C4-2B (cell line): ENCODE results near the gene OR52J3.

Experiments used
- H3K27ac ChIP-seq: fragments of 450-650 bp; 2 replicates; pipeline ENCODE4 v1.5.1; 2017
- ZFX ChIP-seq: fragments of 450-650 bp; IDR thresholded peaks from 2 replicates; pipeline ENCODE4 v1.6.1; 2017
- TF ChIP-seq, protein P1 (sequence below): fragments of 450-650 bp; conservative IDR thresholded peaks from 2 replicates; pipeline ENCODE4 v1.5.1; 2017; ENCODE audit warnings: mild to moderate bottlenecking

OR52J3 gene

GRCh38 chr11:5096011-5096410, 49.7 kb downstream of the OR52J3 start:
- H3K27ac ChIP-seq = no peak overlapping the region
- no peak for TF ChIP-seq ZFX
- TF ChIP-seq, protein P1, sequence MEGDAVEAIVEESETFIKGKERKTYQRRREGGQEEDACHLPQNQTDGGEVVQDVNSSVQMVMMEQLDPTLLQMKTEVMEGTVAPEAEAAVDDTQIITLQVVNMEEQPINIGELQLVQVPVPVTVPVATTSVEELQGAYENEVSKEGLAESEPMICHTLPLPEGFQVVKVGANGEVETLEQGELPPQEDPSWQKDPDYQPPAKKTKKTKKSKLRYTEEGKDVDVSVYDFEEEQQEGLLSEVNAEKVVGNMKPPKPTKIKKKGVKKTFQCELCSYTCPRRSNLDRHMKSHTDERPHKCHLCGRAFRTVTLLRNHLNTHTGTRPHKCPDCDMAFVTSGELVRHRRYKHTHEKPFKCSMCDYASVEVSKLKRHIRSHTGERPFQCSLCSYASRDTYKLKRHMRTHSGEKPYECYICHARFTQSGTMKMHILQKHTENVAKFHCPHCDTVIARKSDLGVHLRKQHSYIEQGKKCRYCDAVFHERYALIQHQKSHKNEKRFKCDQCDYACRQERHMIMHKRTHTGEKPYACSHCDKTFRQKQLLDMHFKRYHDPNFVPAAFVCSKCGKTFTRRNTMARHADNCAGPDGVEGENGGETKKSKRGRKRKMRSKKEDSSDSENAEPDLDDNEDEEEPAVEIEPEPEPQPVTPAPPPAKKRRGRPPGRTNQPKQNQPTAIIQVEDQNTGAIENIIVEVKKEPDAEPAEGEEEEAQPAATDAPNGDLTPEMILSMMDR = no peak
